GM18858 (cell line): ENCODE results near the gene BDNF.

Experiments used
- ATAC-seq: cut with Tn5 transposase; IDR thresholded peaks from one replicate; pipeline ENCODE4 v1.9.1; 2021; ENCODE audit not compliant: unreplicated experiment

The BDNF gene

GRCh38 chr11:27627979-27628378, 72.3 kb downstream of the BDNF start:
- ATAC-seq, result no peak

GRCh38 chr11:27626938-27627586, 73.2 kb downstream of the BDNF start:
- no peak for ATAC-seq

GRCh38 chr11:27626269-27626937, 73.9 kb downstream of the BDNF start:
- ATAC-seq, result no peak

GRCh38 chr11:27625347-27625912, 74.8 kb downstream of the BDNF start:
- ATAC-seq, result no peak

- ATAC-seq, result no peak
Observed at GRCh38 chr11:27623945-27624523, 76.2 kb downstream of the BDNF start.

- ATAC-seq, result no peak
Observed at GRCh38 chr11:27622541-27623300, 77.5 kb downstream of the BDNF start.

GRCh38 chr11:27621405-27622161, 78.7 kb downstream of the BDNF start:
- no peak for ATAC-seq

GRCh38 chr11:27619763-27620335, 80.4 kb downstream of the BDNF start:
- ATAC-seq, result no peak

- no peak for ATAC-seq
Observed at GRCh38 chr11:27619039-27619574, 81.1 kb downstream of the BDNF start.

- no peak for ATAC-seq
Observed at GRCh38 chr11:27618281-27618915, 81.9 kb downstream of the BDNF start.

GRCh38 chr11:27616711-27617110, 83.5 kb downstream of the BDNF start:
- ATAC-seq, result no peak

- no peak for ATAC-seq
Observed at GRCh38 chr11:27615833-27616232, 84.4 kb downstream of the BDNF start.

- ATAC-seq, result no peak
Observed at GRCh38 chr11:27614092-27614491, 86.2 kb downstream of the BDNF start.

- ATAC-seq, result no peak
Observed at GRCh38 chr11:27612932-27613880, 87.0 kb downstream of the BDNF start.

GRCh38 chr11:27611947-27612455, 88.3 kb downstream of the BDNF start:
- no peak for ATAC-seq

GRCh38 chr11:27611390-27611789, 88.9 kb downstream of the BDNF start:
- ATAC-seq, result no peak

- no peak for ATAC-seq
Observed at GRCh38 chr11:27610946-27611345, 89.3 kb downstream of the BDNF start.

- ATAC-seq, result no peak
Observed at GRCh38 chr11:27610280-27610679, 90.0 kb downstream of the BDNF start.
